HG03159 (cell line): ENCODE data around the gene UBE4A.

Experiments used
- ATAC-seq: cut with Tn5 transposase; IDR thresholded peaks from one replicate; pipeline ENCODE4 v1.9.1; 2021; ENCODE audit warnings: mild to moderate bottlenecking, moderate library complexity; ENCODE audit not compliant: unreplicated experiment

The UBE4A gene

GRCh38 chr11:118435893-118436624 lies 76.7 kb downstream of the UBE4A start, which contains the start of gene KMT2A:
KMT2A (plus strand) TSS chr11:118436492; CDS start chr11:118436513, 21 bp downstream.
- peak; percentile 42 for ATAC-seq

GRCh38 chr11:118436639-118437207 lies 77.3 kb downstream of the UBE4A start:
- peak; percentile 8 for ATAC-seq

GRCh38 chr11:118437208-118438125 lies 78.1 kb downstream of the UBE4A start:
- ATAC-seq = no peak

- no peak for ATAC-seq
Observed at GRCh38 chr11:118438314-118438931, 79.0 kb downstream of the UBE4A start.

GRCh38 chr11:118439646-118440045 lies 80.2 kb downstream of the UBE4A start:
- ATAC-seq = no peak

GRCh38 chr11:118441770-118442275 lies 82.4 kb downstream of the UBE4A start:
- ATAC-seq = no peak

GRCh38 chr11:118442301-118442700 lies 82.9 kb downstream of the UBE4A start:
- no peak for ATAC-seq

GRCh38 chr11:118442908-118443589 lies 83.6 kb downstream of the UBE4A start:
- ATAC-seq = no peak

GRCh38 chr11:118443590-118444218 lies 84.3 kb downstream of the UBE4A start:
- no peak for ATAC-seq

- no peak for ATAC-seq
Observed at GRCh38 chr11:118447423-118447822, 88.0 kb downstream of the UBE4A start.

- peak; percentile 81 for ATAC-seq
Observed at GRCh38 chr11:118448294-118448693, 88.9 kb downstream of the UBE4A start.
